ENCODE data around the gene NACC1. TPM values are rescaled to one million over a fixed set of nuclear protein-coding genes. Genes with fewer than 3 reads are reported as not detected.

NACC1 gene
- total RNA-seq, 2 donors from 2014 or later, result 25.4 to 27.3 TPM

- H3K9me3 ChIP-seq, result no peaks in the 10 kb centered on the region
- H3K4me1 ChIP-seq, result peaks cover 0 to 70% of the 10 kb centered on the region in 2 donors
- no peaks in the 10 kb centered on the region for H3K27me3 ChIP-seq
- no peak for TF ChIP-seq CTCF (IDR thresholded peaks at IDR 0.05)
- peaks cover 27% of the 10 kb centered on the region for H3K36me3 ChIP-seq
- peak overlapping the region; percentile 78 to 86 for H3K27ac ChIP-seq
- no peak overlapping the region for H3K4me3 ChIP-seq
- no peak for DNase-seq (ENCODE audit: low spot score)
Measured at GRCh38 chr19:13077240-13077639, 40.8 kb upstream of the NACC1 start.

GRCh38 chr19:13078381-13078780 lies 39.7 kb upstream of the NACC1 start:
- Histone ChIP-seq H3K9me3 (no peaks in the 10 kb centered on the region), H3K27me3 (no peaks in the 10 kb centered on the region), H3K36me3 (peaks cover 23% of the 10 kb centered on the region), H3K27ac (peak overlapping the region; percentile 78 to 86), H3K4me1 (peaks cover 0 to 79% of the 10 kb centered on the region in 2 donors), H3K4me3 (no peak overlapping the region)
- DNase-seq (ENCODE audit: low spot score), result no peak
- no peak for TF ChIP-seq CTCF (IDR thresholded peaks at IDR 0.05)

- no peak for TF ChIP-seq CTCF (IDR thresholded peaks at IDR 0.05)
- peak overlapping the region; percentile 78 to 86 for H3K27ac ChIP-seq
- no peaks in the 10 kb centered on the region for H3K27me3 ChIP-seq
- DNase-seq (ENCODE audit: low spot score), result no peak
- H3K9me3 ChIP-seq, result no peaks in the 10 kb centered on the region
- H3K4me1 ChIP-seq, result peaks cover 0 to 81% of the 10 kb centered on the region in 2 donors
- H3K4me3 ChIP-seq, result no peak overlapping the region
- peaks cover 17% of the 10 kb centered on the region for H3K36me3 ChIP-seq
Measured at GRCh38 chr19:13078897-13079541, 39.0 kb upstream of the NACC1 start.

- Histone ChIP-seq H3K4me1 (peaks cover 0 to 80% of the 10 kb centered on the region in 2 donors), H3K9me3 (no peaks in the 10 kb centered on the region), H3K4me3 (no peak overlapping the region), H3K36me3 (peaks cover 14% of the 10 kb centered on the region), H3K27me3 (no peaks in the 10 kb centered on the region), H3K27ac (peak overlapping the region; percentile 78 to 86)
- DNase-seq (ENCODE audit: low spot score), result no peak
- no peak for TF ChIP-seq CTCF (IDR thresholded peaks at IDR 0.05)
Measured at GRCh38 chr19:13079542-13079986, 38.5 kb upstream of the NACC1 start.

GRCh38 chr19:13082192-13083007 lies 35.7 kb upstream of the NACC1 start:
- H3K4me3 ChIP-seq, result no peak overlapping the region
- no peaks in the 10 kb centered on the region for H3K9me3 ChIP-seq
- peaks cover 0 to 75% of the 10 kb centered on the region in 2 donors for H3K4me1 ChIP-seq
- DNase-seq (ENCODE audit: low spot score), result no peak
- H3K27ac ChIP-seq, result peak overlapping the region; percentile 50 to 55
- peak; percentile 16 to 64 for TF ChIP-seq CTCF (IDR thresholded peaks at IDR 0.05)
- H3K27me3 ChIP-seq, result no peaks in the 10 kb centered on the region
- H3K36me3 ChIP-seq, result peaks cover 15% of the 10 kb centered on the region

All from right atrium auricular region (tissue), 2 donors.